HepG2 (cell line): ENCODE data around the gene COG1. TPM values are rescaled to one million over a fixed set of nuclear protein-coding genes. Genes with fewer than 3 reads are reported as not detected.

Source experiments
- ARNT ChIP-seq: fragments of 450-650 bp; IDR thresholded peaks from 2 replicates; pipeline ENCODE4 v1.6.1; 2017
- CBFB ChIP-seq: sonication (generic); formaldehyde crosslinking; IDR thresholded peaks from 2 replicates; pipeline ENCODE4 v1.4.0; 2020; ENCODE audit warnings: missing genetic modification reagents
- CHD2 ChIP-seq: IDR thresholded peaks from 2 replicates; pipeline ENCODE4 v1.6.1; 2011; ENCODE audit warnings: low read depth, low read length, improper control_type of control experiment
- EP300 ChIP-seq, 3 experiments: sonication (generic) in 1 of 3; formaldehyde crosslinking in 1 of 3; IDR thresholded peaks; 2 replicates each; pipeline versions ENCODE4 v1.5.1 to v1.6.1; 2011 to 2020; ENCODE audit warnings: low read depth in 2 of 3, low read length in 2 of 3, borderline replicate concordance in 1 of 3, improper control_type of control experiment in 1 of 3, mild to moderate bottlenecking in 1 of 3, missing genetic modification reagents in 1 of 3, moderate library complexity in 1 of 3
- ISL2 ChIP-seq: sonication (generic); formaldehyde crosslinking; IDR thresholded peaks from 2 replicates; pipeline ENCODE4 v1.5.0; 2020; ENCODE audit warnings: missing genetic modification reagents
- KLF9 ChIP-seq: IDR thresholded peaks from 2 replicates; pipeline ENCODE4 v1.6.1; 2016; ENCODE audit warnings: low read depth
- NFRKB ChIP-seq: fragments of 450-650 bp; IDR thresholded peaks from 2 replicates; pipeline ENCODE4 v1.6.1; 2017
- RNF2 ChIP-seq: fragments of 450-650 bp; conservative IDR thresholded peaks from 2 replicates; pipeline ENCODE4 v1.6.1; 2016; ENCODE audit warnings: low read depth
- SMAD3 ChIP-seq: sonication (generic); formaldehyde crosslinking; IDR thresholded peaks from 2 replicates; pipeline ENCODE4 v1.4.0; 2020; ENCODE audit warnings: missing genetic modification reagents
- SNAPC2 ChIP-seq: sonication (generic); formaldehyde crosslinking; IDR thresholded peaks from 2 replicates; pipeline ENCODE4 v1.8.1; 2022; ENCODE audit warnings: mild to moderate bottlenecking, missing genetic modification reagents
- XBP1 ChIP-seq: sonication (generic); formaldehyde crosslinking; IDR thresholded peaks from 2 replicates; pipeline ENCODE4 v1.5.0; 2020; ENCODE audit warnings: missing genetic modification reagents
- ZNF335 ChIP-seq: sonication (generic); formaldehyde crosslinking; IDR thresholded peaks from 2 replicates; pipeline ENCODE4 v1.4.0; 2020; ENCODE audit warnings: missing genetic modification reagents
- ZNF589 ChIP-seq: sonication (generic); formaldehyde crosslinking; conservative IDR thresholded peaks from 2 replicates; pipeline ENCODE4 v1.8.0; 2022; ENCODE audit warnings: mild to moderate bottlenecking, moderate library complexity, missing genetic modification reagents
- ZNF616 ChIP-seq: sonication (generic); formaldehyde crosslinking; IDR thresholded peaks from 2 replicates; pipeline ENCODE4 v1.5.0; 2020; ENCODE audit warnings: low read depth, mild to moderate bottlenecking, missing genetic modification reagents
- ZNF773 ChIP-seq: sonication (generic); formaldehyde crosslinking; IDR thresholded peaks from 2 replicates; pipeline ENCODE4 v1.4.0; 2020; ENCODE audit warnings: missing genetic modification reagents, borderline replicate concordance
- ZNF790 ChIP-seq: sonication (generic); formaldehyde crosslinking; IDR thresholded peaks from 2 replicates; pipeline ENCODE4 v1.8.0; 2022; ENCODE audit warnings: missing genetic modification reagents, mild to moderate bottlenecking, borderline replicate concordance
- ZNF816 ChIP-seq: sonication (generic); formaldehyde crosslinking; IDR thresholded peaks from 2 replicates; pipeline ENCODE4 v1.8.0; 2022; ENCODE audit warnings: missing genetic modification reagents, mild to moderate bottlenecking, borderline replicate concordance
- ZNF83 ChIP-seq: sonication (generic); formaldehyde crosslinking; IDR thresholded peaks from 2 replicates; pipeline ENCODE4 v1.4.0; 2020; ENCODE audit warnings: missing genetic modification reagents, mild to moderate bottlenecking, borderline replicate concordance
- ZSCAN22 ChIP-seq: sonication (generic); formaldehyde crosslinking; IDR thresholded peaks from 2 replicates; pipeline ENCODE4 v1.4.0; 2020; ENCODE audit warnings: mild to moderate bottlenecking, missing genetic modification reagents
- polyA plus RNA-seq, 8 experiments: library from polyadenylated mRNA; depleted of rRNA in 3 of 8; stranded (reverse) in 7 of 8; unstranded in 1 of 8; fragments of >200 nt; fragmentation: Illumina TruSeq in 4 of 8; extraction: Trizol in 4 of 8; gene quantifications; 2 replicates each; pipeline versions ENCODE4 v1.2.1 to v1.2.3, GENCODE V29; 2011 to 2016; ENCODE audit warnings: low read depth in 4 of 8, missing spikeins in 1 of 8, mixed read lengths in 1 of 8; ENCODE audit not compliant: insufficient read depth in 1 of 8
- total RNA-seq, 5 experiments: library from RNA; depleted of rRNA; stranded (reverse); fragments of >200 nt; fragmentation: Illumina TruSeq; extraction: Trizol; gene quantifications; 2 replicates each; pipeline ENCODE4 v1.2.3, GENCODE V29; 2016; ENCODE audit warnings: low read depth in 1 of 5
- TF ChIP-seq, protein P1 (sequence below): sonication (generic); formaldehyde crosslinking; IDR thresholded peaks from 2 replicates; pipeline ENCODE4 v1.4.0; 2020; ENCODE audit warnings: missing genetic modification reagents
- TF ChIP-seq, protein P2 (sequence below): sonication (generic); formaldehyde crosslinking; IDR thresholded peaks from 2 replicates; pipeline ENCODE4 v1.4.0; 2020; ENCODE audit warnings: missing genetic modification reagents
- TF ChIP-seq, protein P3 (sequence below): sonication (generic); formaldehyde crosslinking; IDR thresholded peaks from 2 replicates; pipeline ENCODE4 v1.5.0; 2020; ENCODE audit warnings: missing genetic modification reagents
- TF ChIP-seq, protein P4 (sequence below): sonication (generic); formaldehyde crosslinking; IDR thresholded peaks from 2 replicates; pipeline ENCODE4 v1.8.1; 2023; ENCODE audit warnings: mild to moderate bottlenecking, missing genetic modification reagents, borderline replicate concordance

The COG1 gene
- total and polyA plus RNA-seq, 2 of the 13 experiments (the other 11 are each of a cell fraction or from before 2014, with no cell fraction given) = 36.6 to 39.7 TPM

DNA sequence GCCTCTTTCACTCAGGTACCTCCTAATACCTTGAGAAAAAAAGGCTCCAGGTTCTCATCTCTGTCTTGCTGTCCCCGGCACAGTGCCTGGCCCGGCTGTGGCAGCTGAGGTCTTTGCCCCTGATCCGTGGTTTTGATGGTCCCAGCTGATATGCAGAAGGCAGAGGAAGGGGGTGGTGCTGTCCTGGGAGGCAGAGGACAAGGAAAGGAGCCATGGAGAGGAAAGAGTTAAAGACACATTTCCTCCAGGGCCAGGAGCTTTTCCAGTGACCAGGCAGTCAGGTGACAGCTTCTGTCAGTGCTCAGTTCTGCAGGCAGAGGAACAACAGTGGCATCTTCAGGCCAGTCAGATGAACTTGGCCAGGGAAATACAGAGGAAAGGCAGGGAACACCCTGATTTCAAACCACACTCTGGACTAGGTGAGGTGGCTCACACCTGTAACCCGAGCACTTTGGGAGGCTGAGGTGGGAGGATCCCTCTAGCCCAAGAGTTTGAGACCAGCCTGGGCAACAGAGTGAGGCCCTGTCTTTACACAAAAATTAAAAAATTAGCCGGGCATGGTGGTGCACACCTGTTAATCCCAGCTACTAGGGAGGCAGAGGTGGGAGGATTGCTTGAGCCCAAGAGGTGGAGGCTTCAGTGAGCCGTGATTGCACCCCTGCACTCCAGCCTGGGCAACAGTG, 3.3 kb upstream of the COG1 start (continued):
- TF ChIP-seq EP300 (IDR thresholded peaks at IDR 0.05; ENCODE audit: low read depth in 2 of 2, low read length in 2 of 2) (peak in 1 of 2 experiments; percentile 27; a peak in 1 of 4 replicates), EP300 (CRISPR knock-in tag; IDR thresholded peaks at IDR 0.05; ENCODE audit: borderline replicate concordance) (no peak; the same call in 1 of the 2 replicates), RNF2 (no peak), ISL2 (CRISPR knock-in tag) (no peak), SNAPC2 (CRISPR knock-in tag) (no peak), CBFB (CRISPR knock-in tag) (peak; percentile 57; the same call in 1 of the 2 replicates), ZNF773 (CRISPR knock-in tag) (no peak), ZNF83 (CRISPR knock-in tag) (no peak; the same call in 1 of the 2 replicates), ZNF589 (no peak), ZNF616 (CRISPR knock-in tag) (no peak), CHD2 (no peak), XBP1 (no peak), ZSCAN22 (CRISPR knock-in tag) (no peak), SMAD3 (0 out of 2 replicates have a peak, but pooled peaks have one; percentile 26), ZNF790 (no peak), ZNF816 (CRISPR knock-in tag) (no peak), KLF9 (CRISPR knock-in tag) (no peak), NFRKB (no peak), ARNT (no peak), ZNF335 (peak; percentile 70; the same call in 1 of the 2 replicates)
- TF ChIP-seq, protein P1, sequence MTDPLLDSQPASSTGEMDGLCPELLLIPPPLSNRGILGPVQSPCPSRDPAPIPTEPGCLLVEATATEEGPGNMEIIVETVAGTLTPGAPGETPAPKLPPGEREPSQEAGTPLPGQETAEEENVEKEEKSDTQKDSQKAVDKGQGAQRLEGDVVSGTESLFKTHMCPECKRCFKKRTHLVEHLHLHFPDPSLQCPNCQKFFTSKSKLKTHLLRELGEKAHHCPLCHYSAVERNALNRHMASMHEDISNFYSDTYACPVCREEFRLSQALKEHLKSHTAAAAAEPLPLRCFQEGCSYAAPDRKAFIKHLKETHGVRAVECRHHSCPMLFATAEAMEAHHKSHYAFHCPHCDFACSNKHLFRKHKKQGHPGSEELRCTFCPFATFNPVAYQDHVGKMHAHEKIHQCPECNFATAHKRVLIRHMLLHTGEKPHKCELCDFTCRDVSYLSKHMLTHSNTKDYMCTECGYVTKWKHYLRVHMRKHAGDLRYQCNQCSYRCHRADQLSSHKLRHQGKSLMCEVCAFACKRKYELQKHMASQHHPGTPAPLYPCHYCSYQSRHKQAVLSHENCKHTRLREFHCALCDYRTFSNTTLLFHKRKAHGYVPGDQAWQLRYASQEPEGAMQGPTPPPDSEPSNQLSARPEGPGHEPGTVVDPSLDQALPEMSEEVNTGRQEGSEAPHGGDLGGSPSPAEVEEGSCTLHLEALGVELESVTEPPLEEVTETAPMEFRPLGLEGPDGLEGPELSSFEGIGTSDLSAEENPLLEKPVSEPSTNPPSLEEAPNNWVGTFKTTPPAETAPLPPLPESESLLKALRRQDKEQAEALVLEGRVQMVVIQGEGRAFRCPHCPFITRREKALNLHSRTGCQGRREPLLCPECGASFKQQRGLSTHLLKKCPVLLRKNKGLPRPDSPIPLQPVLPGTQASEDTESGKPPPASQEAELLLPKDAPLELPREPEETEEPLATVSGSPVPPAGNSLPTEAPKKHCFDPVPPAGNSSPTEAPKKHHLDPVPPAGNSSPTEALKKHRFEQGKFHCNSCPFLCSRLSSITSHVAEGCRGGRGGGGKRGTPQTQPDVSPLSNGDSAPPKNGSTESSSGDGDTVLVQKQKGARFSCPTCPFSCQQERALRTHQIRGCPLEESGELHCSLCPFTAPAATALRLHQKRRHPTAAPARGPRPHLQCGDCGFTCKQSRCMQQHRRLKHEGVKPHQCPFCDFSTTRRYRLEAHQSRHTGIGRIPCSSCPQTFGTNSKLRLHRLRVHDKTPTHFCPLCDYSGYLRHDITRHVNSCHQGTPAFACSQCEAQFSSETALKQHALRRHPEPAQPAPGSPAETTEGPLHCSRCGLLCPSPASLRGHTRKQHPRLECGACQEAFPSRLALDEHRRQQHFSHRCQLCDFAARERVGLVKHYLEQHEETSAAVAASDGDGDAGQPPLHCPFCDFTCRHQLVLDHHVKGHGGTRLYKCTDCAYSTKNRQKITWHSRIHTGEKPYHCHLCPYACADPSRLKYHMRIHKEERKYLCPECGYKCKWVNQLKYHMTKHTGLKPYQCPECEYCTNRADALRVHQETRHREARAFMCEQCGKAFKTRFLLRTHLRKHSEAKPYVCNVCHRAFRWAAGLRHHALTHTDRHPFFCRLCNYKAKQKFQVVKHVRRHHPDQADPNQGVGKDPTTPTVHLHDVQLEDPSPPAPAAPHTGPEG = peak; percentile 91
- TF ChIP-seq, protein P2, sequence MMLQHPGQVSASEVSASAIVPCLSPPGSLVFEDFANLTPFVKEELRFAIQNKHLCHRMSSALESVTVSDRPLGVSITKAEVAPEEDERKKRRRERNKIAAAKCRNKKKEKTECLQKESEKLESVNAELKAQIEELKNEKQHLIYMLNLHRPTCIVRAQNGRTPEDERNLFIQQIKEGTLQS = no peak
- TF ChIP-seq, protein P3, sequence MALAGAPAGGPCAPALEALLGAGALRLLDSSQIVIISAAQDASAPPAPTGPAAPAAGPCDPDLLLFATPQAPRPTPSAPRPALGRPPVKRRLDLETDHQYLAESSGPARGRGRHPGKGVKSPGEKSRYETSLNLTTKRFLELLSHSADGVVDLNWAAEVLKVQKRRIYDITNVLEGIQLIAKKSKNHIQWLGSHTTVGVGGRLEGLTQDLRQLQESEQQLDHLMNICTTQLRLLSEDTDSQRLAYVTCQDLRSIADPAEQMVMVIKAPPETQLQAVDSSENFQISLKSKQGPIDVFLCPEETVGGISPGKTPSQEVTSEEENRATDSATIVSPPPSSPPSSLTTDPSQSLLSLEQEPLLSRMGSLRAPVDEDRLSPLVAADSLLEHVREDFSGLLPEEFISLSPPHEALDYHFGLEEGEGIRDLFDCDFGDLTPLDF = no peak
- TF ChIP-seq, protein P4, sequence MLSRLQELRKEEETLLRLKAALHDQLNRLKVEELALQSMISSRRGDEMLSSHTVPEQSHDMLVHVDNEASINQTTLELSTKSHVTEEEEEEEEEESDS (CRISPR knock-in tag) = no peak
